A549 (cell line): Measurements from ENCODE around the gene SLC66A2. TPM values are rescaled to one million over a fixed set of nuclear protein-coding genes. Genes with fewer than 3 reads are reported as not detected.
A peak's percentile ranks its signal among the peaks of the same experiment; 100 is the strongest.

Experiments used
- ATAC-seq, 2 experiments: fragments of 200-7000 bp in 1 of 2; fragments of >200 bp in 1 of 2; cut with Nextera tagmentation in 1 of 2; cut with Tn5 transposase in 1 of 2; 3 replicates each; pipeline versions ENCODE4 v1.8.0 to v1.9.1; 2018 to 2020; ENCODE audit warnings: mild to moderate bottlenecking in 1 of 2, moderate library complexity in 1 of 2
- CTCF ChIA-PET: fragments of 300-600 bp; sonication (Branson Sonifier 250); formaldehyde crosslinking; extraction: SDS; loops from one replicate; lab custom pipeline; 2021; ENCODE audit warnings: antibody characterized with exemption, inconsistent platforms; lab: Yijun Ruan, JAX
- POLR2A ChIA-PET: fragments of 350-600 bp; formaldehyde crosslinking; extraction: SDS; loops from one replicate; lab custom pipeline; 2021; ENCODE audit warnings: antibody characterized with exemption, inconsistent platforms; lab: Yijun Ruan, JAX
- DNase-seq, 2 experiments: peaks; one replicate each; pipeline versions ENCODE4 v3.0.0 to v3.0.0-alpha.2; 2011 to 2016; ENCODE audit warnings: low read depth in 1 of 2, low spot score in 1 of 2
- FAIRE-seq: peaks from 2 replicates; lab custom pipeline; 2011; peaks lifted over from hg19 to GRCh38; lab: Jason Lieb, UNC
- H3K27ac ChIP-seq, 2 experiments: fragments of >200 bp; sonication (Bioruptor Twin); formaldehyde crosslinking; 3 replicates each; pipeline ENCODE4 v1.5.1; 2016 to 2017
- H3K4me1 ChIP-seq: fragments of >200 bp; sonication (Bioruptor Twin); formaldehyde crosslinking; 3 replicates; pipeline ENCODE4 v1.6.1; 2016
- H3K4me2 ChIP-seq: fragments of >200 bp; sonication (Bioruptor Twin); formaldehyde crosslinking; 3 replicates; pipeline ENCODE4 v1.6.1; 2016
- H3K4me3 ChIP-seq: fragments of >200 bp; sonication (Bioruptor Twin); formaldehyde crosslinking; 3 replicates; pipeline ENCODE4 v1.5.1; 2016
- H3K9me3 ChIP-seq: fragments of >200 bp; sonication (Bioruptor Twin); formaldehyde crosslinking; 3 replicates; pipeline ENCODE4 v1.6.1; 2016
- BCL3 ChIP-seq: fragments of >200 bp; sonication (Bioruptor Twin); formaldehyde crosslinking; IDR thresholded peaks from 3 replicates; pipeline ENCODE4 v1.6.1; 2016
- CBX2 ChIP-seq: fragments of 200-600 bp; sonication (generic); IDR thresholded peaks from 2 replicates; pipeline ENCODE4 v1.6.1; 2016; ENCODE audit warnings: low read depth, mild to moderate bottlenecking, borderline replicate concordance
- CEBPB ChIP-seq, 2 experiments: fragments of >200 bp in 1 of 2; sonication (Bioruptor Twin) in 1 of 2; formaldehyde crosslinking in 1 of 2; IDR thresholded peaks; 2 replicates each; pipeline ENCODE4 v1.6.1; 2012 to 2016
- CTCF ChIP-seq: fragments of >200 bp; sonication (Bioruptor Twin); formaldehyde crosslinking; IDR thresholded peaks from 3 replicates; pipeline ENCODE4 v1.5.1; 2016
- EHF ChIP-seq: fragments of 250-450 bp; sonication (Bioruptor Pico); IDR thresholded peaks from 2 replicates; pipeline ENCODE4 v1.5.0; 2020; ENCODE audit warnings: mild to moderate bottlenecking
- EHMT2 ChIP-seq: fragments of 200-600 bp; sonication (generic); IDR thresholded peaks from 2 replicates; pipeline ENCODE4 v1.6.1; 2016; ENCODE audit warnings: antibody characterized with exemption, low read depth, mild to moderate bottlenecking, moderate library complexity
- ELK1 ChIP-seq: fragments of 150-350 bp; IDR thresholded peaks from 2 replicates; pipeline ENCODE4 v1.6.1; 2014; ENCODE audit warnings: low read depth, mild to moderate bottlenecking, low read length
- EP300 ChIP-seq, 2 experiments: fragments of >200 bp; sonication (Bioruptor Twin); formaldehyde crosslinking; IDR thresholded peaks; 2 replicates in 1 of 2; 3 replicates in 1 of 2; pipeline ENCODE4 v1.6.1; 2016 to 2017
- FOSL2 ChIP-seq, 2 experiments: fragments of 450-650 bp in 1 of 2; fragments of >200 bp in 1 of 2; sonication (Bioruptor Twin) in 1 of 2; formaldehyde crosslinking; IDR thresholded peaks; 2 replicates each; pipeline versions ENCODE4 v1.5.0 to v1.6.1; 2016 to 2020; ENCODE audit warnings: mild to moderate bottlenecking in 1 of 2, moderate library complexity in 1 of 2
- HDAC2 ChIP-seq: fragments of 200-600 bp; sonication (generic); IDR thresholded peaks from 2 replicates; pipeline ENCODE4 v1.6.1; 2016
- HOXB13 ChIP-seq: fragments of 250-450 bp; sonication (Bioruptor Pico); IDR thresholded peaks from 2 replicates; pipeline ENCODE4 v1.5.0; 2020; ENCODE audit warnings: low read depth, mild to moderate bottlenecking, moderate library complexity
- HOXB5 ChIP-seq: fragments of 250-450 bp; sonication (Bioruptor Pico); IDR thresholded peaks from 2 replicates; pipeline ENCODE4 v1.5.0; 2020; ENCODE audit warnings: mild to moderate bottlenecking, moderate library complexity
- JUN ChIP-seq, 2 experiments: fragments of >200 bp; sonication (Bioruptor Twin); formaldehyde crosslinking; IDR thresholded peaks; 2 replicates in 1 of 2; 3 replicates in 1 of 2; pipeline ENCODE4 v1.6.1; 2016 to 2017
- KDM5A ChIP-seq: fragments of 200-600 bp; sonication (generic); IDR thresholded peaks from 2 replicates; pipeline ENCODE4 v1.6.1; 2016; ENCODE audit warnings: antibody characterized with exemption, mild to moderate bottlenecking
- MAFK ChIP-seq: fragments of 450-650 bp; IDR thresholded peaks from 2 replicates; pipeline ENCODE4 v1.6.1; 2014; ENCODE audit not compliant: partially characterized antibody
- MYC ChIP-seq: IDR thresholded peaks from 2 replicates; pipeline ENCODE4 v1.6.1; 2012; ENCODE audit warnings: mild to moderate bottlenecking, inconsistent platforms, low read length, improper control_type of control experiment, borderline replicate concordance
- NFE2L2 ChIP-seq: fragments of 150-350 bp; conservative IDR thresholded peaks from 2 replicates; pipeline ENCODE4 v1.6.1; 2014; ENCODE audit warnings: low read length
- NPAS2 ChIP-seq: fragments of 250-450 bp; sonication (Bioruptor Pico); IDR thresholded peaks from 2 replicates; pipeline ENCODE4 v1.8.0; 2022; ENCODE audit warnings: mild to moderate bottlenecking, moderate library complexity, borderline replicate concordance
- POLR2A ChIP-seq: IDR thresholded peaks from 2 replicates; pipeline ENCODE4 v1.6.1; 2012; ENCODE audit warnings: mild to moderate bottlenecking, low read length
- POLR2AphosphoS2 ChIP-seq: conservative IDR thresholded peaks from 2 replicates; pipeline ENCODE4 v1.6.1; 2012; ENCODE audit warnings: low read length, improper control_type of control experiment, inconsistent platforms
- RFX5 ChIP-seq: fragments of 450-650 bp; IDR thresholded peaks from 2 replicates; pipeline ENCODE4 v1.7.1; 2014; ENCODE audit warnings: antibody characterized with exemption, mild to moderate bottlenecking, moderate library complexity
- RNF2 ChIP-seq: fragments of 200-600 bp; sonication (generic); IDR thresholded peaks from 2 replicates; pipeline ENCODE4 v1.6.1; 2016; ENCODE audit warnings: low read depth, mild to moderate bottlenecking, antibody characterized with exemption, moderate library complexity, borderline replicate concordance
- TFCP2L1 ChIP-seq: fragments of 250-450 bp; sonication (Bioruptor Pico); IDR thresholded peaks from 2 replicates; pipeline ENCODE4 v1.5.0; 2021; ENCODE audit warnings: mild to moderate bottlenecking
- USF2 ChIP-seq: fragments of 450-650 bp; IDR thresholded peaks from 2 replicates; pipeline ENCODE4 v1.6.1; 2014; ENCODE audit warnings: antibody characterized with exemption
- ZC3H11A ChIP-seq: fragments of 450-650 bp; IDR thresholded peaks from 2 replicates; pipeline ENCODE4 v1.6.1; 2014; ENCODE audit warnings: antibody characterized with exemption, mild to moderate bottlenecking
- ZFP36 ChIP-seq: fragments of 450-650 bp; IDR thresholded peaks from 2 replicates; pipeline ENCODE4 v1.6.1; 2014; ENCODE audit warnings: borderline replicate concordance; ENCODE audit not compliant: partially characterized antibody
- ZSCAN20 ChIP-seq: fragments of 250-450 bp; sonication (Bioruptor Pico); IDR thresholded peaks from 2 replicates; pipeline ENCODE4 v1.8.0; 2022; ENCODE audit warnings: mild to moderate bottlenecking, moderate library complexity
- WGBS: methylation state at CpG from one replicate; pipeline ENCODE4 v1.1.6; 2017; ENCODE audit errors: missing lambda C conversion rate; 5-methylcytosine and 5-hydroxymethylcytosine counted together
- polyA plus RNA-seq, 4 experiments: library from polyadenylated mRNA; depleted of rRNA in 3 of 4; stranded (reverse); fragments of >200 nt; fragmentation: RNase III in 1 of 4; extraction: RNeasy Plus Mini Kit Qiagen cat#74134 plus additional on column Dnase treatment in 1 of 4; gene quantifications; 2 replicates in 3 of 4; 3 replicates in 1 of 4; pipeline ENCODE4 v1.2.3, GENCODE V29; 2011 to 2017

SLC66A2 gene
- polyA plus RNA-seq, 2 of the 4 experiments (the other 2 are of a cell fraction), result 4.8 to 11.5 TPM

DNA sequence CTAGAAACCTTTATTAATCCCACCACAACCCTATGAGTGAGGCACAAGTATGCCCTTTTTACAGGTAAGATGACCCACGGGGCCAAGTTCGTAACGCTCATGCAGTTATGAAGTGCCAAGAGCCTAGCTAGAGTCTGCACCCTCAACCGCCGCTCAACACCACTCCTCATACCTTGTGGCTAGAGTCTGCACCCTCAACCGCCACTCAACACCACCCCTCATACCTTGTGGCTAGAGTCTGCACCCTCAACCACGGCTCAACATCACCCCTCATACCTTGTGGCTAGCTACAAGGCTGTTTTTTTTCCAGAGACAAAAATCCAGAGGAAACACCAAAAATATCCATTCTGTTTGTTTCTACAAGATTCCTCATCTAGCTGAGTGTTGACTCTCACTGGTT is 32.3 kb upstream of the SLC66A2 start (continued):
- TF ChIP-seq HOXB5 (CRISPR knock-in tag) (no peak), JUN (IDR thresholded peaks at IDR 0.05) (no peak), HOXB13 (CRISPR knock-in tag) (no peak), ZFP36 (no peak), POLR2A (no peak), USF2 (no peak)

- no peak overlapping the region for H3K4me2 ChIP-seq
- H3K9me3 ChIP-seq, result no peaks in the 10 kb centered on the region
- H3K4me3 ChIP-seq, result no peak overlapping the region
- no peak overlapping the region for H3K27ac ChIP-seq
- CTCF ChIA-PET, result interaction anchor here (0.7 kb wide), 1 partner anchor 56 kb away, joined by 3 read pairs; no protein-coding TSS in a partner anchor
- DNase-seq, result no peak
- TF ChIP-seq NPAS2 (CRISPR knock-in tag) (no peak), RNF2 (no peak), CTCF (no peak), ELK1 (no peak)
- peaks cover 13% of the 10 kb centered on the region; the same call in 1 of the 3 replicates for H3K4me1 ChIP-seq
- no peak for ATAC-seq
- POLR2A ChIA-PET, result no interaction called here
- WGBS, result 98% methylated on average over 4 of the region's 4 CpGs
- FAIRE-seq, result no peak
Observed at GRCh38 chr18:79983253-79983652, 31.8 kb upstream of the SLC66A2 start.

DNA sequence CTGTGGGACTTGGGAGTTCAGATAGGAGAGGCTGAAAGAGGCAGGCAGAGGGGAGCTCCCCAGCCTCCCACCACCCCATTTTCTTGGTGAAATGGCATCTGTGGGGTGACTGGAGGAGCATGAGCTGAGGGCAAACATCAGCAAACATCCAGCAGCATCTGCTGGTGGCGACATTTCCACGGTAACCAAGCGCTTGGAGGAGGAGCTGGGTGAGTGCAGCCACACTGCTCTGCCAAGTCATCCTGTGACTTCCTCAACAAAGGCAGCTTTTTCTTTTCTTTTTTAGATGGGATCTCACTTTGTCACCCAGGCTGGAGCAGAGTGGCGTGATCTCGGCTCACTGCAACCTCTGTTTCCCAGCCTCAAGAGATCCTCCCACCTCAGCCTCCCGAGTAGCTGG is 31.3 kb upstream of the SLC66A2 start:
- H3K4me1 ChIP-seq, result peaks cover 13% of the 10 kb centered on the region; the same call in 1 of the 3 replicates
- no peak for TF ChIP-seq ZSCAN20
- TF ChIP-seq EHF, result no peak
- no peak for TF ChIP-seq EHMT2
- no peak for TF ChIP-seq TFCP2L1
- TF ChIP-seq CTCF, result no peak
- no peak for TF ChIP-seq JUN (IDR thresholded peaks at IDR 0.05)
- TF ChIP-seq MAFK, result no peak
- TF ChIP-seq NPAS2 (CRISPR knock-in tag), result no peak
- TF ChIP-seq CEBPB (IDR thresholded peaks at IDR 0.05), result no peak
- TF ChIP-seq KDM5A, result no peak
- no peak for TF ChIP-seq NFE2L2
- TF ChIP-seq CBX2, result no peak
- TF ChIP-seq BCL3, result no peak
- TF ChIP-seq FOSL2 (IDR thresholded peaks at IDR 0.05), result no peak
- no peak for TF ChIP-seq FOSL2 (CRISPR knock-in tag; IDR thresholded peaks at IDR 0.05)
- TF ChIP-seq EP300 (IDR thresholded peaks at IDR 0.05), result no peak
- no peak for TF ChIP-seq HDAC2
- TF ChIP-seq RFX5, result no peak
- TF ChIP-seq MYC, result no peak
- no peak for TF ChIP-seq POLR2AphosphoS2
- TF ChIP-seq ZC3H11A, result no peak
- TF ChIP-seq, all 56 proteins: peak for 0
- Histone ChIP-seq H3K9me3 (no peaks in the 10 kb centered on the region), H3K27ac (no peak overlapping the region), H3K4me2 (no peak overlapping the region), H3K4me3 (no peak overlapping the region)
- ATAC-seq (no peak; a peak in 1 of 6 replicates), DNase-seq (peak in 1 of 2 experiments; percentile 10), FAIRE-seq (no peak)
- 92% methylated on average over 6 of the region's 6 CpGs for WGBS
- CTCF ChIA-PET, result interaction anchor here (0.7 to 1.7 kb wide), 2 partner anchors 10 to 57 kb away, joined by 3 to 5 read pairs; no protein-coding TSS in a partner anchor
- POLR2A ChIA-PET, result no interaction called here
